Kidney capillary endothelial cell (primary cell): ENCODE results near the gene RHBG.
A peak's percentile ranks its signal among the peaks of the same experiment; 100 is the strongest.

Experiments used
- DNase-seq: peaks from one replicate; pipeline ENCODE4 v3.0.0-alpha.2; 2018; ENCODE audit warnings: low spot score

The RHBG gene

GRCh38 chr1:156407760-156408159 lies 38.7 kb downstream of the RHBG start:
- no peak for DNase-seq

- no peak for DNase-seq
Observed at GRCh38 chr1:156409439-156409838, 40.4 kb downstream of the RHBG start.

- DNase-seq: no peak
Observed at GRCh38 chr1:156410238-156410637, 41.2 kb downstream of the RHBG start.

GRCh38 chr1:156410740-156411139 lies 41.7 kb downstream of the RHBG start:
- DNase-seq: no peak

- DNase-seq: no peak
Observed at GRCh38 chr1:156412653-156413321, 43.8 kb downstream of the RHBG start.

GRCh38 chr1:156413391-156414246 lies 44.6 kb downstream of the RHBG start:
- no peak for DNase-seq

- no peak for DNase-seq
Observed at GRCh38 chr1:156414461-156415064, 45.6 kb downstream of the RHBG start.

GRCh38 chr1:156416993-156417392 lies 48.0 kb downstream of the RHBG start:
- no peak for DNase-seq

GRCh38 chr1:156417401-156418020 lies 48.5 kb downstream of the RHBG start:
- no peak for DNase-seq

GRCh38 chr1:156418416-156419070 lies 49.5 kb downstream of the RHBG start:
- DNase-seq: no peak

- no peak for DNase-seq
Observed at GRCh38 chr1:156419854-156420204, 50.8 kb downstream of the RHBG start.

GRCh38 chr1:156420205-156421061 lies 51.4 kb downstream of the RHBG start:
- no peak for DNase-seq

GRCh38 chr1:156421062-156421938 lies 52.3 kb downstream of the RHBG start:
- DNase-seq: peak; percentile 25

GRCh38 chr1:156421939-156422601 lies 53.1 kb downstream of the RHBG start:
- no peak for DNase-seq

GRCh38 chr1:156422602-156423091 lies 53.6 kb downstream of the RHBG start:
- no peak for DNase-seq

- DNase-seq: no peak
Observed at GRCh38 chr1:156423422-156424352, 54.7 kb downstream of the RHBG start.

GRCh38 chr1:156424806-156425432 lies 55.9 kb downstream of the RHBG start:
- DNase-seq: no peak

- DNase-seq: no peak
Observed at GRCh38 chr1:156425943-156426342, 56.9 kb downstream of the RHBG start.
